ENCODE measurements around the gene FUT8. TPM values are rescaled to one million over a fixed set of nuclear protein-coding genes. Genes with fewer than 3 reads are reported as not detected.

The FUT8 gene
- total and polyA plus RNA-seq, 4 donors = 1.1 to 14.1 (median 4.0) TPM

- H3K4me1 ChIP-seq (ENCODE audit: control insufficient read depth in 4 of 4, insufficient read depth in 4 of 4, low read length in 3 of 4) = no peaks in the 10 kb centered on the region
- no peaks in the 10 kb centered on the region for H3K36me3 ChIP-seq (ENCODE audit: control insufficient read depth in 4 of 4, insufficient read depth in 3 of 4, low read depth in 1 of 4, low read length in 3 of 4)
- H3K9ac ChIP-seq (ENCODE audit: low read depth in 1 of 2, low read length in 2 of 2) = no peak overlapping the region
- TF ChIP-seq REST (IDR thresholded peaks at IDR 0.05) = no peak
- no peak for TF ChIP-seq FOXA2 (IDR thresholded peaks at IDR 0.05)
- no peak for TF ChIP-seq MAX (IDR thresholded peaks at IDR 0.05)
- no peak for TF ChIP-seq FOXA1 (IDR thresholded peaks at IDR 0.05)
- no peak for TF ChIP-seq ATF3 (IDR thresholded peaks at IDR 0.05)
- TF ChIP-seq EGR1 (IDR thresholded peaks at IDR 0.05; ENCODE audit: low read depth in 2 of 2) = no peak
- TF ChIP-seq SP1 (IDR thresholded peaks at IDR 0.05) = no peak
- no peak for TF ChIP-seq GABPA (IDR thresholded peaks at IDR 0.05 in 1 of 2, conservative IDR thresholded peaks at IDR 0.05 in 1 of 2)
- no peak for TF ChIP-seq NR2F2 (IDR thresholded peaks at IDR 0.05)
- TF ChIP-seq TAF1 (conservative IDR thresholded peaks at IDR 0.05) = no peak
- TF ChIP-seq ZBTB33 (IDR thresholded peaks at IDR 0.05) = no peak
- TF ChIP-seq HNF4A (conservative IDR thresholded peaks at IDR 0.05) = no peak
- TF ChIP-seq YY1 (IDR thresholded peaks at IDR 0.05) = no peak
- TF ChIP-seq JUND (IDR thresholded peaks at IDR 0.05) = no peak
- no peak for TF ChIP-seq RXRA (IDR thresholded peaks at IDR 0.05)
- no peak for TF ChIP-seq CTCF (IDR thresholded peaks at IDR 0.05; ENCODE audit: low read depth, low read length, missing input control)
- no peaks in the 10 kb centered on the region for H3K9me3 ChIP-seq (ENCODE audit: control insufficient read depth in 4 of 4, low read length in 3 of 4)
- 61% methylated on average over 3 of the region's 3 CpGs for WGBS
- no peaks in the 10 kb centered on the region for H3K27me3 ChIP-seq (ENCODE audit: control insufficient read depth in 4 of 4, insufficient read depth in 4 of 4, low read length in 3 of 4)
- no peak for DNase-seq (ENCODE audit: low spot score)
- no peak overlapping the region for H3K27ac ChIP-seq (ENCODE audit: low read depth in 1 of 2, low read length in 2 of 2)
- no peak overlapping the region for H3K4me3 ChIP-seq (ENCODE audit: low read depth in 1 of 3, low read length in 3 of 3)
These were observed 339.0 kb downstream of the FUT8 start for GRCh38 chr14:65751510-65751909.

- DNase-seq (ENCODE audit: low spot score) = no peak
- 64% methylated on average over 5 of the region's 5 CpGs for WGBS
- no peak overlapping the region for H3K27ac ChIP-seq (ENCODE audit: low read depth in 1 of 2, low read length in 2 of 2)
- no peak overlapping the region for H3K4me3 ChIP-seq (ENCODE audit: low read depth in 1 of 3, low read length in 3 of 3)
- H3K9ac ChIP-seq (ENCODE audit: low read depth in 1 of 2, low read length in 2 of 2) = no peak overlapping the region
- H3K27me3 ChIP-seq (ENCODE audit: control insufficient read depth in 4 of 4, insufficient read depth in 4 of 4, low read length in 3 of 4) = peaks cover 0 to 2% (median 0%) of the 10 kb centered on the region in 4 donors
- H3K4me1 ChIP-seq (ENCODE audit: control insufficient read depth in 4 of 4, insufficient read depth in 4 of 4, low read length in 3 of 4) = no peaks in the 10 kb centered on the region
- H3K9me3 ChIP-seq (ENCODE audit: control insufficient read depth in 4 of 4, low read length in 3 of 4) = no peaks in the 10 kb centered on the region
- H3K36me3 ChIP-seq (ENCODE audit: control insufficient read depth in 4 of 4, insufficient read depth in 3 of 4, low read depth in 1 of 4, low read length in 3 of 4) = no peaks in the 10 kb centered on the region
- TF ChIP-seq HNF4A (conservative IDR thresholded peaks at IDR 0.05) (peak; percentile 14 to 30), JUND (IDR thresholded peaks at IDR 0.05) (no peak)
These were observed 340.5 kb downstream of the FUT8 start for GRCh38 chr14:65753061-65753460.

Measured in liver (tissue), 9 donors.